ENCODE results near the gene TRIO.

TRIO gene

DNA sequence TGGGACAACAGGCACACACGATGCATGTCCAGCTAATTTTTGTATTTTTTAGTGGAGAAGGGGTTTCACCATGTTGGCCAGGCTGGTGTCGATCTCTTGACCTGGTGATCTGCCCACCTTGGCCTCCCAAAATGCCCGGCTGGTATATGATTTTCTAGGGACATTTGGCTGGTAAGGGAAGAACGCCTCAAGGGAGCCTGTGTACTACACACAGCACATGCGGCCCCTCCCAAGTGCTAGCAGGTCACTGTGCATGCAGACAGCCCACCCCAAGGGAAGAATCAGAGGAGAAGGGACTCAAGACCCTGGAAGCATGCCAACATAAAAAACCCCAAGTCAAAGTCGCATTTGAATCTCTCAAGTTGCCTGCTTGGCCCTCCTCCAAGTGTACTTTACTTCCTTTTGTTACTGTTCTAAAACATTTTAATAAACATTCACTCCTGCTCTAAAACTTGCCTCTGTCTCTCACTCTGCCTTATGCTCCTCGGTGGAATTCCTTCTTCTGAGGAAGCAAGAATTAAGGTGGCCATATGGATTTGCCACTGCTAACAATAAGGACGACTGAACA lies 414.1 kb downstream of the TRIO start:
- no peaks in the 10 kb centered on the region for H3K9me3 ChIP-seq (ENCODE audit: control insufficient read depth, insufficient read depth, low read length)
- H4K20me1 ChIP-seq (ENCODE audit: control insufficient read depth, insufficient read depth, low read depth, low read length) = no peaks in the 10 kb centered on the region
- H3K27me3 ChIP-seq (ENCODE audit: control insufficient read depth, low read length) = peaks cover 11% of the 10 kb centered on the region
- no peak for TF ChIP-seq EZH2phosphoT487 (IDR thresholded peaks at IDR 0.05; ENCODE audit: borderline replicate concordance, low read length)
- TF ChIP-seq, protein P1, sequence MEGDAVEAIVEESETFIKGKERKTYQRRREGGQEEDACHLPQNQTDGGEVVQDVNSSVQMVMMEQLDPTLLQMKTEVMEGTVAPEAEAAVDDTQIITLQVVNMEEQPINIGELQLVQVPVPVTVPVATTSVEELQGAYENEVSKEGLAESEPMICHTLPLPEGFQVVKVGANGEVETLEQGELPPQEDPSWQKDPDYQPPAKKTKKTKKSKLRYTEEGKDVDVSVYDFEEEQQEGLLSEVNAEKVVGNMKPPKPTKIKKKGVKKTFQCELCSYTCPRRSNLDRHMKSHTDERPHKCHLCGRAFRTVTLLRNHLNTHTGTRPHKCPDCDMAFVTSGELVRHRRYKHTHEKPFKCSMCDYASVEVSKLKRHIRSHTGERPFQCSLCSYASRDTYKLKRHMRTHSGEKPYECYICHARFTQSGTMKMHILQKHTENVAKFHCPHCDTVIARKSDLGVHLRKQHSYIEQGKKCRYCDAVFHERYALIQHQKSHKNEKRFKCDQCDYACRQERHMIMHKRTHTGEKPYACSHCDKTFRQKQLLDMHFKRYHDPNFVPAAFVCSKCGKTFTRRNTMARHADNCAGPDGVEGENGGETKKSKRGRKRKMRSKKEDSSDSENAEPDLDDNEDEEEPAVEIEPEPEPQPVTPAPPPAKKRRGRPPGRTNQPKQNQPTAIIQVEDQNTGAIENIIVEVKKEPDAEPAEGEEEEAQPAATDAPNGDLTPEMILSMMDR (IDR thresholded peaks at IDR 0.05; ENCODE audit: low read depth, low read length, poor library complexity, severe bottlenecking) = no peak
- H3K4me3 ChIP-seq (ENCODE audit: low read length) = no peak overlapping the region
- no peaks in the 10 kb centered on the region for H3K36me3 ChIP-seq (ENCODE audit: control insufficient read depth, low read length)
- no peak overlapping the region for H3K27ac ChIP-seq (ENCODE audit: low read depth, low read length)
- no peaks in the 10 kb centered on the region for H3K79me2 ChIP-seq (ENCODE audit: control insufficient read depth, low read length)
- H3K4me1 ChIP-seq (ENCODE audit: control insufficient read depth, low read length) = no peaks in the 10 kb centered on the region
- no peaks in the 10 kb centered on the region for H3K9me2 ChIP-seq (replicated peaks; ENCODE audit: control insufficient read depth, low read length)
- H3F3A ChIP-seq (ENCODE audit: control insufficient read depth, insufficient read depth) = no peaks in the 10 kb centered on the region
- H3K4me2 ChIP-seq (ENCODE audit: low read length) = no peak overlapping the region

DNA sequence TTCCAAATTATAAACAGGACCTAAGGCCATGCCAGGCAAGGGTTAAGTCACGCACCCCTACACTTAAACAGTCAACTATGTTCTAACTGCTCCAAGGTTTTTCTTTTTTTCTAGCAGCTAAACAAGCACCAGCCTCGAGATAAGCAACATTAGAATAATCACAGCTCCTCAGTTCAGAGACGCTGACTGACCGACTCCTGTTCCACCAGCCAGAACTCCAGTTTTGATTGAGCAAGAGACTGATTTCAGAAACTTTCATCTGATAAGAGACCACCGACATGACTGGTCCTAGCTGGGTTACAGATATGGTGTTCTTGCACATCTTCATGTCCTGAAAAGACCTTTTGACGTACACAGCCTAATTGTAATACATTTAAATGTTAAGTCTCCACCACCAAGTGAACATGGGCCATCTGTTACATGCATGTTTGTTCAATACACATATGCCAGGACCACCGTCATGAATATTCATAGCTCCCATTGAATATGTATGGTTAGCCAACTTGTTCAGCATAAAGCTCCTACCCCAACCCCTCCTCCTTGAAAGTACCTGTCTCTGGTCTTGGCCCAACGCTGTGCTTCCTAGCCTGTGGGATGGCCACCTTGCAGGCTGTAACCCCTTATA lies 414.8 kb downstream of the TRIO start:
- Histone ChIP-seq H3K4me3 (ENCODE audit: low read length) (no peak overlapping the region), H4K20me1 (ENCODE audit: control insufficient read depth, insufficient read depth, low read depth, low read length) (no peaks in the 10 kb centered on the region), H3K79me2 (ENCODE audit: control insufficient read depth, low read length) (no peaks in the 10 kb centered on the region), H3K9me3 (ENCODE audit: control insufficient read depth, insufficient read depth, low read length) (no peaks in the 10 kb centered on the region), H3K27me3 (ENCODE audit: control insufficient read depth, low read length) (peaks cover 11% of the 10 kb centered on the region), H3K4me2 (ENCODE audit: low read length) (no peak overlapping the region), H3F3A (ENCODE audit: control insufficient read depth, insufficient read depth) (no peaks in the 10 kb centered on the region), H3K36me3 (ENCODE audit: control insufficient read depth, low read length) (no peaks in the 10 kb centered on the region), H3K27ac (ENCODE audit: low read depth, low read length) (no peak overlapping the region), H3K4me1 (ENCODE audit: control insufficient read depth, low read length) (no peaks in the 10 kb centered on the region), H3K9me2 (replicated peaks; ENCODE audit: control insufficient read depth, low read length) (no peaks in the 10 kb centered on the region)
- TF ChIP-seq, protein P1 (IDR thresholded peaks at IDR 0.05; ENCODE audit: low read depth, low read length, poor library complexity, severe bottlenecking) = no peak
- no peak for TF ChIP-seq EZH2phosphoT487 (IDR thresholded peaks at IDR 0.05; ENCODE audit: borderline replicate concordance, low read length)
